ENCODE data around the gene AAK1.

DNA sequence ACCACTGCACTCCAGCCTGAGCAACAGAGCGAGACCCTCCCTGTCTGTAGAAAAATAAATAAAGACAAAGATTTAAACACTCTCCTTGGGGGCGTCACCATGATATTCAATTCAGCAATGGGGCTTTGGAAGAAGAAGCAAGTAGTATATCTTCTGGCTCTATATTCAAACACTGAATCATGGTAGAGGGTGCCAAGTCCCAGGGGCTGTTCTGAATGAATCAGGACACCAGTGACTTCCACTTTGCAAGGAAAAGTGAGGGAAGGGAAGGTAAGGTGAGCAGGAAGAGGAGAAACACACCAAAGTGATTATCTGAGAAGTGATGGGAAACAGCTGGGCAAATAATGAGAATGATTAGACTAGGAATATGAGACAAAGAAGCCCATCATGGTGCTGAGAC, 80.5 kb downstream of the AAK1 start:
- TF ChIP-seq, protein P1, sequence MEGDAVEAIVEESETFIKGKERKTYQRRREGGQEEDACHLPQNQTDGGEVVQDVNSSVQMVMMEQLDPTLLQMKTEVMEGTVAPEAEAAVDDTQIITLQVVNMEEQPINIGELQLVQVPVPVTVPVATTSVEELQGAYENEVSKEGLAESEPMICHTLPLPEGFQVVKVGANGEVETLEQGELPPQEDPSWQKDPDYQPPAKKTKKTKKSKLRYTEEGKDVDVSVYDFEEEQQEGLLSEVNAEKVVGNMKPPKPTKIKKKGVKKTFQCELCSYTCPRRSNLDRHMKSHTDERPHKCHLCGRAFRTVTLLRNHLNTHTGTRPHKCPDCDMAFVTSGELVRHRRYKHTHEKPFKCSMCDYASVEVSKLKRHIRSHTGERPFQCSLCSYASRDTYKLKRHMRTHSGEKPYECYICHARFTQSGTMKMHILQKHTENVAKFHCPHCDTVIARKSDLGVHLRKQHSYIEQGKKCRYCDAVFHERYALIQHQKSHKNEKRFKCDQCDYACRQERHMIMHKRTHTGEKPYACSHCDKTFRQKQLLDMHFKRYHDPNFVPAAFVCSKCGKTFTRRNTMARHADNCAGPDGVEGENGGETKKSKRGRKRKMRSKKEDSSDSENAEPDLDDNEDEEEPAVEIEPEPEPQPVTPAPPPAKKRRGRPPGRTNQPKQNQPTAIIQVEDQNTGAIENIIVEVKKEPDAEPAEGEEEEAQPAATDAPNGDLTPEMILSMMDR (IDR thresholded peaks at IDR 0.05) = no peak
- TF ChIP-seq MYBL2 (CRISPR knock-in tag; IDR thresholded peaks at IDR 0.05) (no peak), ZNF317 (CRISPR knock-in tag; IDR thresholded peaks at IDR 0.05; ENCODE audit: borderline replicate concordance, low read depth) (no peak), CREM (CRISPR knock-in tag; IDR thresholded peaks at IDR 0.05) (no peak), FOXK1 (CRISPR knock-in tag; IDR thresholded peaks at IDR 0.05) (no peak), ZNF423 (CRISPR knock-in tag; IDR thresholded peaks at IDR 0.05) (no peak), JUN (CRISPR knock-in tag; IDR thresholded peaks at IDR 0.05) (no peak), FOXP1 (CRISPR knock-in tag; IDR thresholded peaks at IDR 0.05; ENCODE audit: borderline replicate concordance) (no peak), TEAD4 (CRISPR knock-in tag; IDR thresholded peaks at IDR 0.05) (no peak)
- TF ChIP-seq, protein P2, sequence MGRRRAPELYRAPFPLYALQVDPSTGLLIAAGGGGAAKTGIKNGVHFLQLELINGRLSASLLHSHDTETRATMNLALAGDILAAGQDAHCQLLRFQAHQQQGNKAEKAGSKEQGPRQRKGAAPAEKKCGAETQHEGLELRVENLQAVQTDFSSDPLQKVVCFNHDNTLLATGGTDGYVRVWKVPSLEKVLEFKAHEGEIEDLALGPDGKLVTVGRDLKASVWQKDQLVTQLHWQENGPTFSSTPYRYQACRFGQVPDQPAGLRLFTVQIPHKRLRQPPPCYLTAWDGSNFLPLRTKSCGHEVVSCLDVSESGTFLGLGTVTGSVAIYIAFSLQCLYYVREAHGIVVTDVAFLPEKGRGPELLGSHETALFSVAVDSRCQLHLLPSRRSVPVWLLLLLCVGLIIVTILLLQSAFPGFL (CRISPR knock-in tag; IDR thresholded peaks at IDR 0.05; ENCODE audit: borderline replicate concordance) = no peak
- TF ChIP-seq, protein P3, sequence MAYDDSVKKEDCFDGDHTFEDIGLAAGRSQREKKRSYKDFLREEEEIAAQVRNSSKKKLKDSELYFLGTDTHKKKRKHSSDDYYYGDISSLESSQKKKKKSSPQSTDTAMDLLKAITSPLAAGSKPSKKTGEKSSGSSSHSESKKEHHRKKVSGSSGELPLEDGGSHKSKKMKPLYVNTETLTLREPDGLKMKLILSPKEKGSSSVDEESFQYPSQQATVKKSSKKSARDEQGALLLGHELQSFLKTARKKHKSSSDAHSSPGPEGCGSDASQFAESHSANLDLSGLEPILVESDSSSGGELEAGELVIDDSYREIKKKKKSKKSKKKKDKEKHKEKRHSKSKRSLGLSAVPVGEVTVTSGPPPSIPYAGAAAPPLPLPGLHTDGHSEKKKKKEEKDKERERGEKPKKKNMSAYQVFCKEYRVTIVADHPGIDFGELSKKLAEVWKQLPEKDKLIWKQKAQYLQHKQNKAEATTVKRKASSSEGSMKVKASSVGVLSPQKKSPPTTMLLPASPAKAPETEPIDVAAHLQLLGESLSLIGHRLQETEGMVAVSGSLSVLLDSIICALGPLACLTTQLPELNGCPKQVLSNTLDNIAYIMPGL (CRISPR knock-in tag; IDR thresholded peaks at IDR 0.05) = no peak
- TF ChIP-seq, protein P4, sequence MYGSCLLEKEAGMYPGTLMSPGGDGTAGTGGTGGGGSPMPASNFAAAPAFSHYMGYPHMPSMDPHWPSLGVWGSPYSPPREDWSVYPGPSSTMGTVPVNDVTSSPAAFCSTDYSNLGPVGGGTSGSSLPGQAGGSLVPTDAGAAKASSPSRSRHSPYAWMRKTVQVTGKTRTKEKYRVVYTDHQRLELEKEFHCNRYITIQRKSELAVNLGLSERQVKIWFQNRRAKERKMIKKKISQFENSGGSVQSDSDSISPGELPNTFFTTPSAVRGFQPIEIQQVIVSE (CRISPR knock-in tag; IDR thresholded peaks at IDR 0.05; ENCODE audit: borderline replicate concordance) = no peak
- TF ChIP-seq, protein P5, sequence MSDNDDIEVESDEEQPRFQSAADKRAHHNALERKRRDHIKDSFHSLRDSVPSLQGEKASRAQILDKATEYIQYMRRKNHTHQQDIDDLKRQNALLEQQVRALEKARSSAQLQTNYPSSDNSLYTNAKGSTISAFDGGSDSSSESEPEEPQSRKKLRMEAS (CRISPR knock-in tag; IDR thresholded peaks at IDR 0.05) = no peak
